ENCODE data around the gene ABCA7. TPM values are rescaled to one million over a fixed set of nuclear protein-coding genes. Genes with fewer than 3 reads are reported as not detected.
A peak's percentile ranks its signal among the peaks of the same experiment; 100 is the strongest.

The ABCA7 gene
- total and polyA plus RNA-seq, 2 experiments from 2014 or later: 17.8 to 26.8 TPM

DNA sequence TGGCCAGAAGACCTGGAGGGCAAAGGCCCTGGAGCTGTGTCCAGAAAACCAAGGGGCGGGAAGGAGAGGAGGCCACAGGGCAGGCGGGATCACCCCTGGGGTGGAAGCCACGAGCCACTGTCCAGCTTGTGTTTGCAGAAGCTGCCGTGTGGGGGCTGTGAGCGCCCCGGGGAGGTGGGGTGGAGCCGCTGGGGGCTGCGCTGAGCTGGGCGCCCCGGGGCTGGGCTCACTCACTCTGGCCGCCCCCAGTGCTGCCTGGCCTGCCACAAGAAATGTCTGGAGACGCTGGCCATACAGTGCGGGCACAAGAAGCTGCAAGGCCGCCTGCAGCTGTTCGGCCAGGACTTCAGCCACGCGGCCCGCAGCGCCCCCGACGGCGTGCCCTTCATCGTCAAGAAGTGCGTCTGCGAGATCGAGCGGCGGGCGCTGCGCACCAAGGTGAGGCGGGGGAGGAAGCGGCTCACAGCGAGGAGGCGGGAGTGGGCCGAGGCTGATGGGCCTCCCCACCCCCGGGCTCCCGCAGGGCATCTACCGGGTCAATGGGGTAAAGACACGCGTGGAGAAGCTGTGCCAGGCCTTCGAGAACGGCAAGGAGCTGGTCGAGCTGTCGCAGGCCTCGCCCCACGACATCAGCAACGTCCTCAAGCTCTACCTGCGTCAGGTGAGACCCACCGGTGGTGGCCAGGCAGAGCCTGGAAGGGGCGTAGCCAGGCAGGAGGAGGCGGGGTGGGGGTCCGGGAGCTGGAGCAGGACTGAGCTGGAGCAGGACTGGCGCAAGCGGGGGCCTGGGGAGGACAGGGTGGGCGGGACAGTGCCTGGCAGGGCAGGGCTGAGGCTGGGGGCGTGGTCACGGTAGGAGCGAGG is 41.6 kb downstream of the ABCA7 start:
- Histone ChIP-seq H2AFZ (peak overlapping the region; percentile 49), H3K27me3 (no peaks in the 10 kb centered on the region), H3K9me3 (ENCODE audit: low read depth) (no peaks in the 10 kb centered on the region), H3K79me2 (no peaks in the 10 kb centered on the region), H3K9me2 (replicated peaks; ENCODE audit: insufficient read depth) (no peaks in the 10 kb centered on the region), H3K36me3 (replicated peaks; ENCODE audit: insufficient read depth, low read depth) (no peaks in the 10 kb centered on the region), H4K20me1 (ENCODE audit: insufficient read depth, poor library complexity, severe bottlenecking) (no peaks in the 10 kb centered on the region), H3K4me2 (peak overlapping the region; percentile 82), H3K4me1 (ENCODE audit: insufficient read depth) (peaks cover 4% of the 10 kb centered on the region), H3K27ac (peak overlapping the region; percentile 60), H3K4me3 (no peak overlapping the region)
- 36% methylated on average over 34 of the region's 58 CpGs for WGBS (ENCODE audit: low lambda C conversion rate, missing lambda C conversion rate)
- peak; percentile 66 for DNase-seq (ENCODE audit: low spot score)
- TF ChIP-seq CTCF (IDR thresholded peaks at IDR 0.05; ENCODE audit: poor library complexity): peak; percentile 3
- TF ChIP-seq EZH2 (IDR thresholded peaks at IDR 0.05; ENCODE audit: borderline replicate concordance): no peak
- no peak for TF ChIP-seq EZH2phosphoT487 (IDR thresholded peaks at IDR 0.05; ENCODE audit: low read depth, severe bottlenecking, unreplicated experiment)

- Histone ChIP-seq H3K9me2 (replicated peaks; ENCODE audit: insufficient read depth) (no peaks in the 10 kb centered on the region), H2AFZ (no peak overlapping the region), H3K36me3 (replicated peaks; ENCODE audit: insufficient read depth, low read depth) (no peaks in the 10 kb centered on the region), H3K4me2 (peak overlapping the region; percentile 82), H3K27me3 (no peaks in the 10 kb centered on the region), H3K79me2 (no peaks in the 10 kb centered on the region), H4K20me1 (ENCODE audit: insufficient read depth, poor library complexity, severe bottlenecking) (no peaks in the 10 kb centered on the region), H3K4me1 (ENCODE audit: insufficient read depth) (peaks cover 4% of the 10 kb centered on the region), H3K4me3 (no peak overlapping the region), H3K9me3 (ENCODE audit: low read depth) (no peaks in the 10 kb centered on the region), H3K27ac (peak overlapping the region; percentile 70)
- peak; percentile 96 for DNase-seq (ENCODE audit: low spot score)
- 4% methylated on average over 18 of the region's 51 CpGs for WGBS (ENCODE audit: low lambda C conversion rate, missing lambda C conversion rate)
- no peak for TF ChIP-seq EZH2phosphoT487 (IDR thresholded peaks at IDR 0.05; ENCODE audit: low read depth, severe bottlenecking, unreplicated experiment)
- no peak for TF ChIP-seq EZH2 (IDR thresholded peaks at IDR 0.05; ENCODE audit: borderline replicate concordance)
- no peak for TF ChIP-seq CTCF (IDR thresholded peaks at IDR 0.05; ENCODE audit: poor library complexity)
These were observed 42.4 kb downstream of the ABCA7 start for GRCh38 chr19:1082165-1082927.

GRCh38 chr19:1082928-1083816 is 43.3 kb downstream of the ABCA7 start:
- TF ChIP-seq CTCF (IDR thresholded peaks at IDR 0.05; ENCODE audit: poor library complexity) (no peak), EZH2phosphoT487 (IDR thresholded peaks at IDR 0.05; ENCODE audit: low read depth, severe bottlenecking, unreplicated experiment) (no peak), EZH2 (IDR thresholded peaks at IDR 0.05; ENCODE audit: borderline replicate concordance) (no peak)
- no peak overlapping the region for H3K4me3 ChIP-seq
- H3K9me3 ChIP-seq (ENCODE audit: low read depth): no peaks in the 10 kb centered on the region
- H3K4me2 ChIP-seq: peak overlapping the region; percentile 82
- no peak overlapping the region for H2AFZ ChIP-seq
- H3K9me2 ChIP-seq (replicated peaks; ENCODE audit: insufficient read depth): no peaks in the 10 kb centered on the region
- H3K4me1 ChIP-seq (ENCODE audit: insufficient read depth): peaks cover 4% of the 10 kb centered on the region
- no peaks in the 10 kb centered on the region for H3K79me2 ChIP-seq
- no peaks in the 10 kb centered on the region for H3K36me3 ChIP-seq (replicated peaks; ENCODE audit: insufficient read depth, low read depth)
- peak overlapping the region; percentile 43 for H3K27ac ChIP-seq
- DNase-seq (ENCODE audit: low spot score): no peak
- WGBS (ENCODE audit: low lambda C conversion rate, missing lambda C conversion rate): 74% methylated on average over 51 of the region's 59 CpGs
- no peaks in the 10 kb centered on the region for H3K27me3 ChIP-seq
- H4K20me1 ChIP-seq (ENCODE audit: insufficient read depth, poor library complexity, severe bottlenecking): no peaks in the 10 kb centered on the region

Data from hepatocyte (in vitro differentiated cells).